COR-L47 (cell line): Measurements from ENCODE around the gene NEUROD4.

ENCODE experiments used
- DNase-seq: peaks from one replicate; lab custom pipeline; 2025; lab: John Stamatoyannopoulos, UW

The NEUROD4 gene

GRCh38 chr12:55061024-55061423 is 41.2 kb downstream of the NEUROD4 start:
- DNase-seq: no peak

GRCh38 chr12:55063291-55063690 is 43.5 kb downstream of the NEUROD4 start:
- DNase-seq: no peak

DNA sequence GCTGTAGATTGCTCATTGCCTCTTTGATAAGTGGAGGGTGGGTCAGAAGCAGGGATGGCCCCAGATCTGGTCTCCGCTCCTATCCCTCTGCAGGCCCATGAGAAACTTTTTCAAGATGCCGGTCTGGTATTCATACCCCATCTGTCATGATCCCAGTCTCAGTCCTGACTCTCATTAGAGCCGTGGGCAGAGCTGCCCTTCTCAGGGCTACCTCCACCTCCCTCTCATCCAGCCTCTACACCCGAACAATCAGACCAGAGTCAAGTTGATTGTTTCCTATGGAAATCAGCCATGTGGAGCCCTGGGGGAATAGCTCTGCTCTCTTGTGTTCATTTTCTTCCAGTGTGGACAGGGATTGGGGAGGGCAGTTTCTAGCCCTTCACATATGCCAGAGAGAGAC is 45.8 kb downstream of the NEUROD4 start:
- no peak for DNase-seq

DNA sequence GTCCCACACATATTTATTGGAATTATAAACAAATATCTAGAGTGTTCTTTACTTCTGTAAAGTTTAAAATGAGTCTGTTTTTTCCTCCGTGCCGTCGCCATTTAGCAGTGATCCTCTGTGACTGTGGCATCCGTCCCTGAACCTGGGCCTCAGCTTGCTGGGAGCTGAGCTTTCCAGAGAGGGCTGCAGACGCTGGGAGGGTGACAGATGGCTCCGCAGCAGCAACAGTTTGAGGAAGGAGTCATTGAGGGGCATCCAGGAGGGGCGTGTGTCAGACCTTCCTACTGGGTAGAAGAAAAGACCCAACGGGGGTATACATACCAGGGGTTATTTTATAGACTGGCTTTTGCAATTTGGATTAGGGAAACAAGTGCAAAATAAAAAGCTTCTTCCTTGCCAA is 47.9 kb downstream of the NEUROD4 start:
- no peak for DNase-seq

- DNase-seq: peak; percentile 4
Measured at GRCh38 chr12:55068416-55069010, 48.7 kb downstream of the NEUROD4 start.

DNA sequence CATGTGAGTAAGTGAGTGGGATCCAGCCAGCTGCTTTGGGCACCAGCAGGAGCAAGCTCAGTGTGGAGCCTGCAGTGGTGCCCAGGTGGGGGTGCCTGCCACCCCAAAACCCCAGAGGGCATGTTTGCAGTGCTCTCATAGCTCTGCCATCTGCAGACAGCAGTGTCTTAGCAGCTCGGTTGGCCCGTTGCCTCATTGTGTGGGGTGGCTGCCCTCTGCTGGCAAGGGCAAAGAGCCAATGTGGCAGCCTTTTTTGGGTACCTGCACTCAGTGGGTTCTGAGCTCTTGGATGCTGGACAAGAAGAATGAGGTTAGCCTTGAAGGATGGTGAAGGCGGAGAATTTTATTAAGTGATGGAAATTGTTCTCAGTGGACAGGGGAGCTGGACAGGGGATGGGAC is 52.3 kb downstream of the NEUROD4 start:
- DNase-seq: no peak

DNA sequence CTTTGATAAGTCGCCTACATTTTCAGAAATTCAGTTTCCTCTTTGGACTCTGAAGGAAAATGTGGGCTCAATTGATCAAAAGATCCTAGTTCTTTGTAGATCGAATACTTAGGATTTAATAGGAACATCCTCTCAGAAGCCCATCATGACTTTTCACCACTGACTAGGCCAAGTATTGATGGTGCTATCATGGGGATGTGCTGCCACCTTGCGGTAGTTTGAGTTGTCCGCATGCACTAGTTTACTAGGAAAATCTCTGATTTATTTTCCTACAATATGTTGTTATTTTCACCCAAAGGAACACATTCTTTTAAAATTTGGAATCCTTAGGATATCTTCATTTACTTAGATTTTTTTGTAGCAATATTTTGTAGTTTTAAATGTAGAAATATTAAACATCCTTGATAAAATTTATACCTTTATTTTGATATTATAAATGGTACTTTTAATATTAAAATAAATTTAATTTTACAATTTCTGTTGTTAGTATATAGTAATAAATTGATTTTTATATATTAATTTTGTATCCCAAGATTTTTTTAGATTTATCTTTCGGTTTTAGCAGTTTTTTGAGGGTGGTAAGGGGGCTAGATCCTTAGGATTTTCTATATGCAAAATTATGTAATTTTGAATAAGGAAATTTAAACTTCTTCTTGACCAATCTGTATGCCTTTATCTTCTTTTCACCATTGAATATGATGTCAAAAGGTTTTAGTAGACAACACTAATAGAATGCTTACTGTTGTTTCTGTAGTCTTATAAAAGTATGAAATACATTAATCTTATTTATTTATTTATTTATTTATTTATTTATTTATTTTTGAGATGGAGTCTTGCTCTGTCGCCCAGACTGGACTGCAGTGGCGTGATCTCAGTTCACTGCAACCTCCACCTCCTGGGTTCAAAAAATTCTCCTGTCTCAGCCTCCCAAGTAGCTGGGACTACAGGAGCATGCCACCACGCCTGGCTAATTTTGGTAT is 53.6 kb downstream of the NEUROD4 start:
- peak; percentile 59 for DNase-seq

DNA sequence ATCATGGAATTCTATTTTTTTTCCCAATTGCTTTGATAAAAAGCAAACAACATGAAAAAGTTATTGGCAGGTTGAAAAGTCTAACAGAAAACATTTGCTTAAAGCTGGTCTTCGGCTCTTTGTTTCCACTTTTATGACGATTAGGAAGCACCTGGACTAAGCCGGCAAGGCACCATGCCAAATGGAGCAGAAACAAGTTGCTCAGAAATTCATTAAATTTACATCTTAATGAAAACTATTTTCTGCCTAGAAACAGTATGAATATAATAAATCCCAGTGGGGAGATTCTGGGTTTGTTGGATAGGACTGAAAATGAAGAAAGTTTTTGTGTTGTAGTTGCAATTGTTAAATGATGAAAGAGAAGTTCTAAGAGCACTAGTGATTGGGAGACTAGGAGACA is 55.0 kb downstream of the NEUROD4 start:
- no peak for DNase-seq
